Endothelial cell (in vitro differentiated cells): ENCODE data around the gene ARHGAP6. TPM values are rescaled to one million over a fixed set of nuclear protein-coding genes. Genes with fewer than 3 reads are reported as not detected.
"Not testable (repeated sequence)": the region's sequence is repeated elsewhere in the genome, so short reads cannot be mapped to it uniquely, and the experiment has no call there.

Experiments used
- DNase-seq: peaks from one replicate; pipeline ENCODE4 v3.0.0; 2021; ENCODE audit warnings: low spot score
- H3K27ac Mint-ChIP-seq: one replicate; pipeline ENCODE4 v1.8.0; 2021; ENCODE audit warnings: mixed read lengths, inconsistent platforms; ENCODE audit not compliant: unreplicated experiment
- H3K27me3 Mint-ChIP-seq: one replicate; pipeline ENCODE4 v1.8.0; 2021; ENCODE audit warnings: mild to moderate bottlenecking, moderate library complexity, mixed read lengths, inconsistent platforms; ENCODE audit not compliant: unreplicated experiment
- H3K36me3 Mint-ChIP-seq: one replicate; pipeline ENCODE4 v1.8.0; 2021; ENCODE audit warnings: mild to moderate bottlenecking, low read depth, mixed read lengths, inconsistent platforms; ENCODE audit not compliant: unreplicated experiment
- H3K4me1 Mint-ChIP-seq: one replicate; pipeline ENCODE4 v1.8.0; 2021; ENCODE audit warnings: mild to moderate bottlenecking, mixed read lengths, inconsistent platforms; ENCODE audit not compliant: unreplicated experiment
- H3K4me3 Mint-ChIP-seq: one replicate; pipeline ENCODE4 v1.8.0; 2021; ENCODE audit warnings: mild to moderate bottlenecking, mixed read lengths, inconsistent platforms; ENCODE audit not compliant: unreplicated experiment
- H3K9me3 Mint-ChIP-seq: one replicate; pipeline ENCODE4 v1.8.0; 2021; ENCODE audit warnings: mixed read lengths, inconsistent platforms; ENCODE audit not compliant: unreplicated experiment
- total RNA-seq: library from RNA; stranded (reverse); fragmentation: NEBNext Ultra II Directional; extraction: Animal tissue kit (Norgen Biotek cat#: 25700); gene quantifications from one replicate; pipeline ENCODE4 v1.2.1, GENCODE V29; 2021; ENCODE audit not compliant: unreplicated experiment
- TF ChIP-seq, protein P1 (sequence below): fragments of 200-600 bp; sonication (generic); IDR thresholded peaks from one replicate; pipeline ENCODE4 v1.5.0; 2021; ENCODE audit warnings: antibody characterized with exemption; ENCODE audit not compliant: unreplicated experiment

The ARHGAP6 gene
- total RNA-seq, 1 donor from 2014 or later = 4.1 TPM

DNA sequence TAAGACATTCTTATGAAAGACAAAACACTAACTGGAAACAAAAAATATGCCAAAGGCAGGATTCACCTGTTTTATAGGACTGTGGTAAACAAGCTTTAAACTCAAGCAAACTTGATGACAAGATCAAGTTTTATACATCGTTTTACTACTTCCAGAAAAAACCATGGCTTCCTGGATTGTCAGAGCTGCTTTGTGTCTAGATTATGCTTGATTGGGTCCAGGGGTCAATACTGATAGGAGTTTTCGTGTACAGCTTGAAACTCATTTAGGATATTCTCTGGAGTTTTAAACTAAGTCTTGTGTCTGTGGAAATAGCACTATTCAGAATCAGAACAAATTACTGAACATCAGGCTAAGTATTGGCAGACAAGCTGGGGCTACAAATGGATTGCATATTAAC is 541.6 kb downstream of the ARHGAP6 start:
- Mint-ChIP-seq H3K27me3 (no peaks in the 10 kb centered on the region), H3K36me3 (peaks cover 10% of the 10 kb centered on the region), H3K9me3 (no peaks in the 10 kb centered on the region), H3K4me3 (no peak overlapping the region), H3K4me1 (no peaks in the 10 kb centered on the region), H3K27ac (no peak overlapping the region)
- DNase-seq = no peak
- TF ChIP-seq, protein P1, sequence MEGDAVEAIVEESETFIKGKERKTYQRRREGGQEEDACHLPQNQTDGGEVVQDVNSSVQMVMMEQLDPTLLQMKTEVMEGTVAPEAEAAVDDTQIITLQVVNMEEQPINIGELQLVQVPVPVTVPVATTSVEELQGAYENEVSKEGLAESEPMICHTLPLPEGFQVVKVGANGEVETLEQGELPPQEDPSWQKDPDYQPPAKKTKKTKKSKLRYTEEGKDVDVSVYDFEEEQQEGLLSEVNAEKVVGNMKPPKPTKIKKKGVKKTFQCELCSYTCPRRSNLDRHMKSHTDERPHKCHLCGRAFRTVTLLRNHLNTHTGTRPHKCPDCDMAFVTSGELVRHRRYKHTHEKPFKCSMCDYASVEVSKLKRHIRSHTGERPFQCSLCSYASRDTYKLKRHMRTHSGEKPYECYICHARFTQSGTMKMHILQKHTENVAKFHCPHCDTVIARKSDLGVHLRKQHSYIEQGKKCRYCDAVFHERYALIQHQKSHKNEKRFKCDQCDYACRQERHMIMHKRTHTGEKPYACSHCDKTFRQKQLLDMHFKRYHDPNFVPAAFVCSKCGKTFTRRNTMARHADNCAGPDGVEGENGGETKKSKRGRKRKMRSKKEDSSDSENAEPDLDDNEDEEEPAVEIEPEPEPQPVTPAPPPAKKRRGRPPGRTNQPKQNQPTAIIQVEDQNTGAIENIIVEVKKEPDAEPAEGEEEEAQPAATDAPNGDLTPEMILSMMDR = no peak

DNA sequence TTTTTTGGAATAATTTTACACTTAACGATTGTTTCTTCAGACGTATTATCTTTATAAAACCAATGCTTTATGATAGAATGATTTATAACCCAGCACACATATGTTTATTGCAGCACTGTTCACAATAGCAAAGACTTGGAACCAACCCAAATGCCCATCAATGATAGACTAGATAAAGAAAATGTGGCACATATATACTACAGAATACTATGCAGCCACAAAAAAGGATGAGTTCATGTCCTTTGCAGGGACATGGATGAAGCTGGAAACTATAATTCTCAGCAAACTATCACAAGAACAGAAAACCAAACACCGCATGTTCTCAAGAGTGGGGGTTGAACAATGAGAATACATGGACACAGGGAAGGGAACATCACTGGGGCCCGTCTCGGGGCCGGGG is 542.6 kb downstream of the ARHGAP6 start:
- not testable (repeated sequence) for H3K36me3 Mint-ChIP-seq, H3K27ac Mint-ChIP-seq, DNase-seq, H3K4me1 Mint-ChIP-seq, H3K4me3 Mint-ChIP-seq, H3K9me3 Mint-ChIP-seq, H3K27me3 Mint-ChIP-seq

DNA sequence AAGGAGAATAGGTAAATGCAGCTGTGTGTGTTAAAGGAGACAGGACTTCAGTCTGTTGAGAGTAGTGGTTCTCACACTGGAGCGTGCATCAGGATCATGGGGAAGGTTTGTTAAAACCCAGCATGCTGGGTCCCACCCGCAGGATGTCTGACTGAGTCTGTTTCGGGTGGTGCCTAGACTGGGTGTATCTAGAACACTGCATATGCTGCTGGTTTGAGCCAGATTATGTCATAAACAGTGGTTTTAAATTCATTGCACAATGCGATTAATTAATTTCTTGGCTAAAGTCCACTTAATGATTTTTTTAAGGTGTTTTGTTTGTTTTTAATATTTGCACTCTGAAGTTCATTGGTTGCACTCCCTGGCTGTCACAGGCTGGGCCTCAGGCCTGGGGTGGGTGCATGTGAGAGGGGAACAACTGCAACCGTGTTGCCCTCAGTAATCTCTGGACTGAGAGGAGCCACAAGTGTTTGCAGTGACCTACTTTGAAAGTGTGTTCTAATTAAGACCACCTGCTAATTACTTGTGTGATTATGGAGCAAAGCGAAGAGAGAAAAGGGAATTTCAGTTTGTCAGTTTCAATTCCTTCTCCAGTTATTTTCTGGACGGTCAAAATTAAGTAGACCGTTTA is 546.3 kb downstream of the ARHGAP6 start:
- DNase-seq = no peak
- Mint-ChIP-seq H3K27ac (no peak overlapping the region), H3K4me3 (no peak overlapping the region), H3K4me1 (no peaks in the 10 kb centered on the region), H3K27me3 (peaks cover 1% of the 10 kb centered on the region), H3K9me3 (no peaks in the 10 kb centered on the region), H3K36me3 (peaks cover 15% of the 10 kb centered on the region)
- TF ChIP-seq, protein P1 = no peak

DNA sequence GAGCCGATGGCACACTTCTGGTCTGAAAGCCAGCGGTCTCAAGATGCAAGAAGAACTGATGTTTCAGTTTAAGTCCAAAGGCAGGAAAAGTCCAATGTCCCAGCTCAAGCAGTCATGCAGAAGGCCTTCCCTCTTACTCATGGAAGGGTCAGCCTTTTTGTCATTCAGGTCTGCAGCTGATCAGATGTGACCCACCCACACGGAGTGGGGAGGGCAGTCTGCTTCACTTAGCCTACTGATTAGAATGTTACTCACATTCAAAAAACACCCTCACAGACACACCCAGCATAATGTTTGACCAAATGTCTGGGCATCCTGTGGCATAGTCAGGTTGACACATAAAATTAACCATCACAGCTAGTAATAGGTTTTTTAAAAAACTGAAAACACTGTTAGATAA is 548.0 kb downstream of the ARHGAP6 start:
- Mint-ChIP-seq H3K27ac (no peak overlapping the region), H3K36me3 (peaks cover 15% of the 10 kb centered on the region), H3K4me3 (no peak overlapping the region), H3K9me3 (no peaks in the 10 kb centered on the region), H3K27me3 (peaks cover 1% of the 10 kb centered on the region), H3K4me1 (peaks cover 6% of the 10 kb centered on the region)
- TF ChIP-seq, protein P1 = no peak
- DNase-seq = no peak

DNA sequence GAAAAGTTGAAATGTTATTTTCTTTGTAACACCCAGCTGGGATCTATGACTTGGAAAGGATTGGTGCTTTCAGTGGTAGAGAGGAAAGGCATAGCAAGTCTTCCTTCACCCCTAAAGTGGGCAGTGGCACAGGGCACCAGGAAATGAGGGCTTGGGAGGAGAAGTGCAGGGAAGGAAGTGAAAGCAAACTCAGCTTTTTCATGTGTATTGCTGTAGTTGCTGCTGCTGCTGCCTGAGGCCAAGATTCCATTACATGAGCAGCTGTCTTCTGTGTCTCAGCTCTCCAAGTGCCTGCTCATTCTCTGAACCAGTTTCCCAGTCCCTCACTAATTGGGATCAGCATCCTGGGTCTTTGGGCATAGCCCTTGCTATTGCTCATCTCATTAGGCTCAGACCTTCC is 552.0 kb downstream of the ARHGAP6 start:
- peaks cover 5% of the 10 kb centered on the region for H3K36me3 Mint-ChIP-seq
- H3K4me1 Mint-ChIP-seq = peaks cover 10% of the 10 kb centered on the region
- H3K4me3 Mint-ChIP-seq = no peak overlapping the region
- H3K27me3 Mint-ChIP-seq = peaks cover 3% of the 10 kb centered on the region
- no peaks in the 10 kb centered on the region for H3K9me3 Mint-ChIP-seq
- H3K27ac Mint-ChIP-seq = no peak overlapping the region
- DNase-seq = no peak
- TF ChIP-seq, protein P1 = no peak
